Activated CD4-positive, alpha-beta T cell treated with anti-CD3 and anti-CD28 coated beads, Interleukin-2, amount 50 U/mL, for 24 hours (primary cell): ENCODE results near the gene LINC01488.

Source experiments
- DNase-seq, 2 donors: peaks; one replicate each; pipeline ENCODE4 v3.0.0-alpha.2; 2020; ENCODE audit warnings: low read depth in 1 of 2, low spot score in 1 of 2

Gene LINC01488

DNA sequence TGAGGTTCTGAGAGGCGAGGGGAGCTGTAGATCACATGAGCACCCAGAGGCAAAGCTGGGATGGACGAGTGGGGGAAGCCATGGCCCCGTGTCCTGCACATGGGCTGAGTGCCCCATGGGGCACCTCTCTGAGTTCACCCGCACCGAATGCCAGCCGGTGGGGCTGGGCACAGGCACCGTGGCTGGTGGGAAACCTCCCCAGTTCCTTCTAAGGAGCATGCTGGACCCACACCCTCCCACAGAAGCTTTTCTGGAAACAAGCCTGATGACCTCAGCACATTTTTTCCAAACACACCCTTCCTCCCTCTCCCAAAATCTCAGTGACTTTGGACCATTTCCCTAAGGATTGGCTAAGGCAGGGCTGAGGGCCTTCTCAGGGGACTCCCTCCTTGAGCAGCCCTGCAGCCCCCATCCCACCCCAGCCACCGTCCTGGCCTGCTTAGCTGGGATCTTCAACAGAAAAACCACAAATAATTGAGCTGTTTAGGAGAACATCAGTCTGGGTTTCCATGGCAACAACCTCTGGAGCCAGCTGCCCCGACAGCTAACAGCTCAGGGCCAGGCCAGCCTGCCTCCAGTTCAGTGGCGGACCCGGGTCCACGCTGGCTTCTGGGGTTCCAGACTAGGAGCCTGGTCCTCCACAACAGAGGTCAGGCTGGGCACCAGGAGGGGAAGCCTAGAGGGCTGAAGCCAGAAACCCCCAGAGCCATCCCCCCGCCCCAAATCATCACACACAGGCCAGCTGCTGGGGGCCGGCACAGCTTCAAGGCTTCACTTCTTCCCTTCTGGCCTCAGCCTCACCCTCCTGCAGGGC, 18.1 kb upstream of the LINC01488 start:
- DNase-seq: no peak

DNA sequence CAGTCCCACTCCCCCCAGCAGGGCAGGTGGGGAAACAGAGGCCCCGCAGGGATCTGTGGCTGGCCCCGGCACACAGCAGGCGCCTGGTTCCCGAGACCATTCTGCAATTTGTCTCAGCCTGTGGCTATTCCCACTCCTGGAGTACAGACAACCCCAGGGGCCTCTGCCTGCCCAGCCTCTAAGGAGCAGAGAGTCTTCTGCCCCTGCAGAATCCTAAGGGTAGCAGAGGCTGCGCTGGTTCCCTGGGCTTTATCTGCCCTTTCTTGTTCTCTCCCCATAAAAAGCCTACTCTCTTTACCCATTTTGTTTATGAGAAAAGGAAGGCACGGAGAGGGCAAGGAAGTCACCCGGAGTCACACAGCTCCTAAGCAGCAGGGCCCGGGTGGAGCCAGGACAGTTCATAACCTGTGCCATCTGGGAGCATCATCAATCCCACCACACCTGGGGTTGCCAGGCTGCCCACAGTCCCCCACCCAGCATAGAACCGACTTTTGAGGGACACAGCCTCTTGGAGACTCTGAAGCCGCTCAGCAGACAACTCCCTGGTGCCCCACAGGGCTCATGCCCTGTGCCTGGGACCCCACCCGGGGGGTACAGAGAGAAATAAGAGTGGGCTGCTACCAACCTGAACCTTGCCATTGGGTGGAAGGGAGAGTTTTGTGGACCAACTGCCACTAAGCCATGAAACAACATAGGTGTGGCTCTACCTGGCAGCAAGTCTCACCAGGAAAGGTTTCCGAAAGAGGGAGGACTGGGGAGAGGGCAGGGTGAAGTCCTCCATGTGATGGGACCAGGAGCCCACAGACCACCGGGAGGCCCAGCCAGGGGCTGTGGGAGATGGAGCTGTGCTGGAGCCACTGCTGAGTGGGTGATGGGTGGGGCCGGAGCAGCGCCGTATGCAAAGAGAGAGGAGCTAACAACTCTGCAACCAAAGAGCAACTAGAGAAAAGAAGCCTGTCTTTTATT, 17.2 kb upstream of the LINC01488 start:
- no peak for DNase-seq

DNA sequence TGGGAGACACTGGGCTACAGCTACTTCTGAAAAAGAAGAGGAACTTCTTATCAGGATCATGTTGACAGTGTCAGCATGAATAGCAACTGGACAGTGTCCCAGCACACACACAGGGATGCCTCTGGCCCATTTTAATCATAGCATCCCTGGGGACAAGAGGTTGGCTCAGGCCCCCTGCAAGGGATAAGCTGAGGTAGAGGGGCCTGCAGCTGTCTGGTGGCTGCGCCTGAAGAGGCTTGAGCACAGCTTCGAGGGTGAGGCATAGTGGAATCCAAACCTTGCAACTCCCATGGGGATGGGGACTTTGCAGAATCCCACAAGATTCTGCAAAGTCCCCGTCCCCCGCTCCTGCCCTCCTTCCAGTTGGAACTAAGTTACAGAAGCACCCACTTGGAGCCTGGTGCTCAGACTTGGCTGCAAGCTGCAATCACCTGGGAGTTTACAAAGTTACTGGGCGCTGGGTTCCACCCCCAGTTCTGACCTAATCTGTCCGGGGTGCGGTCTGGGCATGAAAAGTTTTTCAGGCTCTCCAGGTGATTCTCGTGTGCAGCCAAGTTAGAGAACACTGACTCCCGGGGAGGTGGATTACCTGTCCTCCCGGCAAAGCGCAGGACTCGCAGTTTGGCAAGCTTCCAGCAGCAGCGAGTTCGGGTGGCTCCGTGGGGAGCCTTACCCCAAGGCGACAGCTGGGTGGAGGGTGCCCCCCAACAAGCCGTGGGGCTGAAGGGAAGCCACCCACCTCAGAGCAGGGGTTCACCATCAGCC, 16.0 kb upstream of the LINC01488 start:
- no peak for DNase-seq

DNA sequence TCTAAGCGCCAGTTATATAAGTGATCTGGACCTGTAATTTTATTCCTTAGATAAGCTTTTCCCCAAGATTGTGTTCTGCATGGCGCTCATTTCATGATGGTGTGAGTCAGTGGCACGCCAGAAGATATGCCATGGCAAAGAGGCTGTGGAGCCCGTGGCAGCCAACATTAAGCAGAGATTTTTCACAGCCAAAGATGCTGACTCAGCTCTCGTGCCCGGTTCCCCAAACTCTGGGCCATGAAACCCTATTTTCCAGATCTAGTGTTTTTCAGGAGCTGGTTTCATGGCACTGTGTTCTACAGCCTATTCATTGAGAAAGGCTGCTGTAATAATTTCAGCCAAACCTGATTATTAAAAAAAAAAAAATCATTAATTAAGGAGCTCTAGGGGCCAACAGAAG, 15.4 kb upstream of the LINC01488 start:
- no peak for DNase-seq

DNA sequence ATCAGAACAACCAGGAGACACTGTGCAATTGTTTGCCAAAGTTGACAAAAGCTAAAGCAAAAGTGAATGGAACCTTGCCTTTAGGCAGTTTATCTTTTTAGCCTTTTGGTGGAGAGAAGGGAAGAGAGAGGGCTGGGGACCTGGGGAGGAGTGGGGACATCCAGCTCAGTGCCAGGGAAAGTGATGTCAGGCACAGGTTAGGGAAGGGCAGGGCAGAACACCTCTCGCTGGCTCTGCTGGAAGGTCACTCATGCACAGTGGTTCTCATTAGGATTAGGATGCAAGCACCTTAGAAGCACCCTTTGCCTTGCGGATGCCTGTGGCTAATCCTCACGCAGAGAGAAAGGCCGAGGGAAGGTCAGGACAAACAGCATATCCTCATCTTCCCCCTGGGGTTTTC, 14.3 kb upstream of the LINC01488 start:
- DNase-seq: no peak

DNA sequence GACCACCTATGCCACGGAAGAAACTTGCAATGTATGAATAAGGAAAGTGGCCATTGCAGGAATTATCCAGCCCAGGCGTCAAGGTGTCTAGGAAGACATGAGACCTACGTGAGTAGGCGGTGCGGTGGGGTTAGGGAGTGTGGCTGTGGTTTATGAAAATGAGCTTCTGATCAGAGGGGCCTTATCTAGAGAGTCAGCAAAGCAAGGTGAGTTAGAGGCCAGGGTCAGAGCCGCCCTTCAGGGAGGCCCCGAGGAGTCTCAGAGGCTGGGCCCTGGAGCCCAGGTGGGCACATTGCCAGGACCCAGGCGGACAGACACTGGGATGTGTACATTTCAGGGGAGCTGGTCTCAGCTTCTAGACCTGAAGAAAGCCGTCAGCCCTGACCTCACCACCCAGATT, 13.8 kb upstream of the LINC01488 start:
- DNase-seq: no peak

DNA sequence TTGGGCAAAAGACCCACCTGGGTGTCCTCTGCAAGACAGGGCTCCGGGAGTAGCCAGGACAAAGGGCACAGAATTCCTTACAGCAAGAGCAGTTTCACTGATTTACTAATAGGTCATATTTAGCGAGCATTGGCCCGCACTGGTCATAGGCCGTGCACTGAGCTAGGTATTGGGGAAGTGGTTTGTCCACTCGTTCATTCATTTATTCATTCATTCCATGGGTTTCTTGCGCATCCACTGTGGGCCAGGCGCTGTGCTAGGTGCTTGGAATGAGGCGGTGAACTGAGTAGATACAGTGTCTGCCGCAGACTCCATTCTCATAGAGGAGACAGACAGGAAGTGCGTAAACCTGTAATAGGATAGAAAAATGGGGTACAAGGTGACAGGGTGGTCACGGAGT, 13.2 kb upstream of the LINC01488 start:
- DNase-seq: no peak

DNA sequence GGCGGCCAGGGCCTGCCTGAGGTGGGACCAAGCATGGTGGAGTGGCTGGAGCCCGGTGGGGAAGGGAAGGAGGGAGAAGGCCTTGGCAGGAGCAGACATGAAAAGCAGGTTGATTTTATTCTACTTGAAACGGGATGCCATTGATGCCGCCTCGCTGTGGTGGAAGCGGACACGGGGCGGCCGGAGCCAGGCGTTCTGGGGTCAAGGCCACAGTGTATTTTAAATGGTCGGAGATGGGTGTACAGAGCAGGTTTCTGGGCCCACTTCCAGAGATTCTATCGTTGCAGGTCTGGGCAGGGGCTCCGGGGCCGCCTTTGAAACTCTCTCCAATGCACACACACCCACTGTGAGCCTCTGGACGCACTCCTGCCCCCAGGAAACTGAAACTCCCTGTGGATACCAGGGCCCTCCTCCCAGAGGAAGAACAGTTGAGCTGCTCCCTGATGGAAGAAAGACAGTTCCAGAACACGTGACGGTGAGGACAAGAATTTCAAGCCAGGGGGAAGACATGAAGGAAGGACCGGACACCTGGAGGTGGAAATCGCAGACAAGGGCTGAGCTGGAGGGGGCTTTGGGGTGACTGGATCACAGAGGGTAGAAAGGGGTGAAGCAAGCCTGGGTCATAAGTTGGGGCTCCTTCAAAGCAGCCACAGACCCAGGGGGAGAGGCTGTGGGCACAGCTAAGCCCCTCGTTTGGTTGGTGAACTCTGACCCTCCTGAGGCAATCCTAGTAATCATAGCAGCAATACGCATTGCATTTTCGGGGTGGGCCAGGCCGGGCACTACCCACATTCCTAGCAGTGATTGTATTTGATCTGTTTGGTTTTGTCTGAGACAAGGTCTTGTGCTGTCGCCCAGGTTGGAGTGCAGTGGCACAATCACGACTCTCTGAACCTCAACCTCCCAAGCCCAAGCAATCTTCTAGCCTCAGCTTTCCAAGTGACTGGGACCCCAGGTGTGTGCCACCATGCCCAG, 12.3 kb upstream of the LINC01488 start:
- DNase-seq: no peak

DNA sequence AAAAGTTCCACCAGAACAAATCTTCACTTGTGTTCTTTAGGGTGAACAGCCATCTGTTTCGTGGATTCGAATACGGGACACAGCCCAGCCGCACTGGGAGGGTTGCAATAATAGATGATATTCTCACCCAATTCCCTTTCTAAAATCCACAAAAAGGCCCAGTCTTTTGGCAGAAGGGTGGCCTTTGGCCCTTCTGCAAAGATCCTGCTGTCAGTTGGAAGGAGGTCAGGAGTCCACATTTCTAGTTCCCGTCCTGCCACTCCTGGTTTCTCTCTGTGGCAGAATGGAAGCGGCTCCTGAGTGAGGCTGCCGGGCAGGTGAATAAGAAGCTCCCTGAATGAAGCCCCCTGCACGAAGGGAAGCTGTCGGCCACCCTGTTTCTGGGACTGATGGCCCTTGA, 11.2 kb upstream of the LINC01488 start:
- no peak for DNase-seq

DNA sequence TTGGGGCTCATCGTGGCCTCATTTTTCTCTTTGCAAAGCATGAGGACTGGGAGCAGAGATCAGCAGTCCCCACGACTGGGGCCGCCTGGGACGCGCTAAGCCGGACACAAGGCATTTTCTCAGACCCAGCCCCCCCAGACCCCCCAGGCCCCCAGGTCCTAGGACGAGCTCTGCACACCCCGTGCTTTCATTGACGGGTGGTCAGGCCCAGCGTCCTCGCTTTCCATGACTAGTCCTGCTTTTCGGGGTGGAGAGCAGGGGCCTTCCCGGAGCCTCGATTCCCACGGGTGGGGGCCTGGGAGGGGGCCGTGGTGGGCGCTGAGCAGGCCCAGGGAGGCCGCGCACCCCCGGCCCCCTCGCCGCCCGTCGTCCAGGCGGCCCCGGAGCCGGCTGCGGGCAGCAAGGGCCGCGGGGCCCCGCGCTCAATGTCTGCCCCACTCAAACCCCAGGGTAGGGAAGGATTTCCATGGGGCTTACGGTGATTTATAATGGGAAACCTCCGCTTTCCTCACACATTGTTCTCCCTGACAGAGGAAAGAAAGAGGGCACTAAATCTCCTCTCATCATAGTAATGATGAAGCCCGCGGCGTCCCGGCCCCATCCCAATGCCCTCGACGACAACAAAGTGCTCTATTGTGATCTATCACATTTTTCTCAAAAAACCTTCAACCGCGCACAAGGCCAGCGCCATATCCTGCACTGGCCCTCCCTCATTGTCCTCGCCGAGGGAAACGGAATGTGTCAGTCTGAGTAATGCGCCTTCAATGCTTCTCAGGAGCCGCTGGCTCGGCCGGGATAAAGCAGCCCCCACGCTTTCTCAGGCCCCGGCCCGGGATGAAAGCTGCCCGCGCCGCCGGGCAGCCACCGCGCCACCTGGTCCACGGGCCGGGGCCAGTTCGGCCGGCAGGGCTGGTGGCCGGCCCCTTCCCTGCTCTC, 10.4 kb upstream of the LINC01488 start:
- no peak for DNase-seq

DNA sequence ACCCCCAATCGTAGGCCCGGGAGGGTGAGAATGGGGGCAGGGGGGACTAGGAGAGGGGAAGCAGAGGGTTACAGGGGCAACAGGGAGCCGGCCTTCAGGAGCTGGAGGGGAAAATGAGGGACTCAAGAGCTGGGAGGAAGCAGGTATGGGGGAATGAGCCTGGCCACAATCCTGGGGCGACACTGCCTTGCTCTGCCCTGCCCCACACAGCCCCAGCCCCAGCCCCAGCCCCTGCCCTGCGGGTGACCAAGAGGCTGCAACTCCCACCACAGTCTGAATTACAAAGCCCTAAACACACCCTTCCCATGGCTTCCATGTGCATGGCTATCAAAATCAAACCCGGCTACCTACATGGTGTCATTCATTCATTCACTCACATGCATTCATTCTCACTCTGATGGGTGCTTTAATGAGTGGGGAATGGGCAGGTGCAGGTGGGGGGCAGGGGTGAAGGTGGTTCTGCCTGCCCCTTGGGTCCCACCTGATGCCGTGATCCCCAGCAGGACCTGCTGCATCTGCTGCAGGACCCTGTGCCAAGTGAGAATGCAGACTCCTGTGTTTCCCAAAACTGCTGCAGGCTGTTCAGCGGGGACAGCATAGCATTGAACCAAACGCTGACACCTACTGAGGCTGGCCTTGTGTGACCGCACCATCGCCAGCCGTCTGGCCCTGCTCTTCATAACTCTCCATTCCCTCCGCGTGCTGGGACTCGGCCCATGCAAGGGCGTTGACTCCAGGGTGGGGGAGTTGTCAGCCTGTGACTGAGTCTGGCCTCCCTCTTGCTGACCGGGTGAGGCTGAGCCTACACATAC, 9.5 kb upstream of the LINC01488 start:
- DNase-seq: no peak

DNA sequence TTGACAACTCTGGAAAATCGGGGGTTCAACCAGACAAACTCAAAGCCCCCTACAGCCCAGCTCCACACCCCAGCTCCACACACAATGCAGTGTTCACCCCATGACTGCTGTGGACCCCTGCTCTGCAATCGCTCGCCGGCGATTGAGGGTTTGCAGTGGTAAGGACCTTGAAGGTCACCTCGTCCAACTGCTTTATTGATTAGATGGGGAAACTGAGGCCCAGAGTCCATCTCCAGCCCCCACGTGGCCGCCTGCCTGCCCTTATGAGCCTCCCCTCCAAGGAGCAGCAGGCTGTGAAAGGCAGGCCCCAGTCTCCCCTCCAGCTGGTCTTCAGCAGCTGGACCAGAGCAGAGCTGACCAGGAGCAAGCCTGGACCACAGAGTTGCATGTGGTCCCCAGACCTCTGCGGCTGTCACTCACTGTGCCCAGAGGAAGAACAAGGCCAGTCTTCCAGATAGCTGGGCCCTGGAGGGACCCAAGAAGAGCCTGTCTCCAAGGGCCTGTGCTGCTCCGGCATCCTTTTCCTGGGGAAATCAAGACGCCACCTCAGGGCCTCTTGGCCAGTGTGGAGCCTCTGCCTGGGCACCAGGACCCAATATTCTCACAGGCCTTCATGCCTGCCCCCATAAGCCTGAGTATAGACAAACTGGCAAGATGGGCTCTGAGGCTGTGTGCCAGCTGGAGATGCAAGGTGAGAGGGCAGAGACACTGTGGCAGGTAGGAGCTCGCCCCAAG, 8.8 kb upstream of the LINC01488 start:
- DNase-seq: no peak

DNA sequence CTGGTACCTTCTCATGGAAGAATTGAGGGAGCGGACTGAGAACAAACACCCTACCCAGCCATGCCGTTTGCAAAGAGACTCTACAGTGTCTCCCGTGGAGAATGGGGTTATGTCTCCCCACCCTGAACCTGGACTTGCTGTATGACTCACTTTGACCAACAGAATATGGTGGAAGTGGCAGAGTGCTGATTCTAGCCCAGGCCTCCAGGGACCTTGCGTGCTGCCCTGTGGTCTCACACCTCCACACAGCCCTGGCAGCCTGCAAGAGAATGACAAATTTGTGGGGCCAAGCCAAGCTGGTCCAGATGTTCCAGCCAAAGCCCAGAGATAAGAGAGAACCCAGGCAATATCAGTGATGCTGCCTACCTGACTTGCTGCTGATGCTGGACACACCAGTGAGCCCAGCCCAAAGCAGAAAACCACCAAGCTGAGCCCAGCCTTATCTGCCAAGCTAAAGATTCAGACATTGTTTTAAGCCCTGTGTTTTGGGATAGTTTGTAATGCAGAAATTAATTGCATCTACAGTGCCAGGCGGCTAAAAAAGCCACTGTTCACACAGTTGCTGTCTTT, 8.1 kb upstream of the LINC01488 start:
- DNase-seq: no peak

DNA sequence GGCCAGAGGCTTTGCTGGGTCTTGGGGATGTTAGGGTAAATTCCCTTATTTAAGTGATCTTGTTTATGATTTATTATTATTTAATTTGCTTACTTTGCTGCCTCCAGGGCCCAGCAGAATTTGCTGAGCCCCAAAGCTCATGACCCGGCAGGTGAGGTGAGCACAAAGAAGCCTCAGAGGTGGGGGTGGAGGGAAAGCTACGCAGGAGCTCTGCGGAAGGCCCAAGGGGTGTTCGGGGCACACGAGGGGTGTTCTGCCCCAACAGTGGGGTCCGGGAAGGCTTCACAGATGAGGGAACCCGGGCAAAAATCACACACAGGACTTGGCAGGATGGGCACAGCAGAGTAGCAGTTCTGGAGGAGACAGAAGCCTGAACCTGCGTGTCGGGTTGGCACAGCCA, 6.7 kb upstream of the LINC01488 start:
- no peak for DNase-seq

DNA sequence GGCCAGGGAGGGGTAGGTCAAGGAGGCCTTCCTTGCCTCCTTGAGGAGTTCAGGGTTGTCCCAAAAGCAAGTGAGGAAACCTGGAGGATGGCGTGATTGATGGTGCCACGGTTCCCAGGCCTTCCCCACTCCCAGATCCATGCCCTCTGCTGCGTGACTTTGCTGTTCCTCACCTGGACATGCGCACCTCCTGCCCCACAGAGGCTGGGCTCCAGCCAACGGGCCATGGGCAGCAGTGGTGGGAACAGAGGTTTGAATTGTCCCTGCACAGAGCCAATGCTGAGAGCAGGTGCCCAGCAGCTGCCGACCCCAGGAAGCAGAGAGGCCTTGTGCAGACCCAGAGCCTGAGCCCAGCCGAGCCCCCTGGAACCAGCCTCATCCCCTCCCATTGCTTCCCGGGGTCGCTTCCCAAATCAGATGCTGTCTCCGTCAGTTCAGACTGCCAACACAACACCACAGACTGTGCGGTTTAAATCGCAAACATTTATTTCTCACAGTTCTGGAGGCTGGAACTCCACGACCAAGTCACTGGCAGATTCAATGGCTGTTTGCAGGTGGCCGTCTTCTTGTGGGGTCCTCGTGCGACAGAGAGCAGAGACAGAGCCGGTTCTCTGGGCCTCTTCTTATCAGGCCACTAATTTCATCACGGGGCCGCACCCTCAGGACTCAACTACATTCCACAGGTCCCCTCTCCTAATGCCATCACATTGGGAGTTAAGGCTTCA, 6.2 kb upstream of the LINC01488 start:
- DNase-seq: no peak

DNA sequence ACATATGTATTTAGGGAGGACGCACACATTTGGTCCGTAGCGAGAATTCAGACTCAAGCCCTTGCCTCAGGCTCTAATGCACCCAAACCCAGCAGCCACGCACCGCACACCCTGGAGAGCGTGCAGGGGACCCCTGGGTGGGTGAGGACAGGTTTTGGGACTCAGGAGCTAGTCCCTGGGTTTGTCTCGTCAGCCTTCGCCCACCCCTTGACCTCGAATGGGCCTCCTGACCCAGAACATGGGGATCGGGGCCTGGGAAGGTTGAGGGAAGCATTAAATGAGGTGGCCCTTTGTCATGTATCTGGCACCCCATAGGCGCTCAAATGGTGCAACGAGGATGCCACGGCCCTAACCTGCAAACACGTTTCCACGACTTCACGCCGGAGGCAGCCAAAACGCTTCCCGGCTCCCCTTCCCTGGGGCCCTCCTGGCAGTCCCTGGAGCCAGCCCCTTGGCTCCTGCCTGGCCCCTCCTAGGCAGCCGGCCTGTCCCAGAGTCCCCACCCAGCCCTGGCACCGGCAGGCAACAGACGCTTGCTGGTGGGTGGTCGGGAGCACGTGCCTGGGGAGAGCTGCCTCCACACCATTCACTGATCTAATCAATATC, 5.5 kb upstream of the LINC01488 start:
- DNase-seq: no peak
